GM21447 (cell line): ENCODE results near the gene IRX5.

Experiments
- ATAC-seq: cut with Tn5 transposase; IDR thresholded peaks from one replicate; pipeline ENCODE4 v1.9.1; 2021; ENCODE audit not compliant: unreplicated experiment

Gene IRX5

GRCh38 chr16:54930005-54930868 is at the start of gene IRX5:
Gene IRX5, plus strand, starts transcription at chr16:54930865. Its CDS starts 334 bp downstream, at chr16:54931199.
- ATAC-seq, result no peak

GRCh38 chr16:54882556-54882955 is 48.1 kb upstream of the IRX5 start:
- ATAC-seq, result no peak

GRCh38 chr16:54883358-54883757 is 47.3 kb upstream of the IRX5 start:
- ATAC-seq, result no peak

- ATAC-seq, result no peak
Measured at GRCh38 chr16:54886078-54886477, 44.6 kb upstream of the IRX5 start.

GRCh38 chr16:54890381-54890780 is 40.3 kb upstream of the IRX5 start:
- no peak for ATAC-seq

- ATAC-seq, result no peak
Measured at GRCh38 chr16:54891346-54891745, 39.3 kb upstream of the IRX5 start.

GRCh38 chr16:54892981-54893380 is 37.7 kb upstream of the IRX5 start:
- no peak for ATAC-seq

- ATAC-seq, result no peak
Measured at GRCh38 chr16:54897930-54898329, 32.7 kb upstream of the IRX5 start.

- no peak for ATAC-seq
Measured at GRCh38 chr16:54901606-54902005, 29.1 kb upstream of the IRX5 start.

- no peak for ATAC-seq
Measured at GRCh38 chr16:54903047-54903446, 27.6 kb upstream of the IRX5 start.

- no peak for ATAC-seq
Measured at GRCh38 chr16:54911079-54911478, 19.6 kb upstream of the IRX5 start.

- ATAC-seq, result no peak
Measured at GRCh38 chr16:54912720-54913119, 17.9 kb upstream of the IRX5 start.

GRCh38 chr16:54921206-54921824 is 9.3 kb upstream of the IRX5 start:
- no peak for ATAC-seq

- no peak for ATAC-seq
Measured at GRCh38 chr16:54923055-54923473, 7.6 kb upstream of the IRX5 start.

- no peak for ATAC-seq
Measured at GRCh38 chr16:54923988-54924387, 6.7 kb upstream of the IRX5 start.

GRCh38 chr16:54926166-54926838 is 4.4 kb upstream of the IRX5 start:
- no peak for ATAC-seq

GRCh38 chr16:54927125-54928015 is 3.3 kb upstream of the IRX5 start:
- no peak for ATAC-seq

- no peak for ATAC-seq
Measured at GRCh38 chr16:54928016-54928356, 2.7 kb upstream of the IRX5 start.

- peak; percentile 30 for ATAC-seq
Measured at GRCh38 chr16:54928411-54929089, 2.1 kb upstream of the IRX5 start.
